ENCODE measurements around the gene TEKT2. TPM values are rescaled to one million over a fixed set of nuclear protein-coding genes. Genes with fewer than 3 reads are reported as not detected.

Gene TEKT2
- total and polyA plus RNA-seq, 2 donors (not counting 3 experiments of a cell fraction or from before 2014, with no cell fraction given), result 0.38 to 0.61 TPM

DNA sequence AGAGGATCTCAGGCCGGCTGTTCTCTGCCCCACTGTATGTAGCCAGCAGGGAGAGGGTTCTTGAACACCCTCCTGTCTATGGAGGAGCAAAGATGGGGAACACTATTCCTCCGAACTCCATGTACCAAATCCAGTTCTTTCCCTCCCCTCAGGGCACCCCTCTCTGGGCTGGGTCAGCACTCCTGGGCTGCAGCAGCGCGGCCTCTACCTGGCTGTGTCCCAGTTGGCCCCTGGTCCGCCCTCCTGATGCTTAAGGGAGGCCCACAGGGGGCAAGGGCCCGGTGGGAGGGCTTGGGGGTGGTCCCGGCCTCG is 4.3 kb downstream of the TEKT2 start:
- peak overlapping the region; percentile 44 for H3K4me2 ChIP-seq (ENCODE audit: insufficient read depth, low read length)
- peak overlapping the region in 2 of 3 experiments; percentile 14 to 96 for H3K4me3 ChIP-seq (replicated peaks in 1 of 3; ENCODE audit: insufficient read depth in 1 of 3, low read depth in 1 of 3, low read length in 3 of 3)
- H3K4me1 ChIP-seq (ENCODE audit: control insufficient read depth, extremely low read depth, insufficient read depth, low read length), result peaks cover 8% of the 10 kb centered on the region
- CTCF ChIA-PET, result no interaction called here
- H3K9me1 ChIP-seq (replicated peaks; ENCODE audit: control insufficient read depth, extremely low read depth, insufficient read depth, low read length), result no peaks in the 10 kb centered on the region
- dilution Hi-C loops (cut with MboI; ENCODE audit: extremely low pct_ligation_motif_present, low sequenced_read_pairs), result no loop called here
- H3K27ac ChIP-seq (ENCODE audit: insufficient read depth, low read depth, low read length), result no peak overlapping the region
- no peaks in the 10 kb centered on the region for H4K20me1 ChIP-seq (replicated peaks; ENCODE audit: control insufficient read depth, extremely low read depth, insufficient read depth, low read length)
- no peak overlapping the region for H3K9ac ChIP-seq (replicated peaks; ENCODE audit: extremely low read depth, insufficient read depth, low read length)
- no peak for TF ChIP-seq JUN (IDR thresholded peaks at IDR 0.05; ENCODE audit: borderline replicate concordance, insufficient read depth, insufficient read length, low read depth)
- no peaks in the 10 kb centered on the region for H3K27me3 ChIP-seq (ENCODE audit: control insufficient read depth in 2 of 2, insufficient read depth in 2 of 2, low read length in 2 of 2)
- FAIRE-seq (no peak), DNase-seq (ENCODE audit: low read depth, low spot score) (no peak)
- H3K9me3 ChIP-seq (replicated peaks; ENCODE audit: control insufficient read depth, insufficient read depth, low read length), result no peaks in the 10 kb centered on the region
- BruUV-seq (replicated peaks), result no TSS peak
- POLR2A ChIA-PET, result no interaction called here
- intact Hi-C loops (cut with micrococcal nuclease), result loop anchor here (1.0 kb wide), 2 partner anchors 157 to 205 kb away; partner anchors contain the start of genes AGO1 and AGO3
- peak overlapping the region; percentile 94 for H2AFZ ChIP-seq (ENCODE audit: low read depth, low read length)
- peaks cover 22% of the 10 kb centered on the region for H3K79me2 ChIP-seq (ENCODE audit: control insufficient read depth, insufficient read depth, low read length)
- H3K36me3 ChIP-seq (ENCODE audit: control insufficient read depth in 2 of 2, extremely low read depth in 1 of 2, insufficient read depth in 2 of 2, low read length in 2 of 2), result peaks cover 10 to 22% of the 10 kb centered on the region in 2 experiments

DNA sequence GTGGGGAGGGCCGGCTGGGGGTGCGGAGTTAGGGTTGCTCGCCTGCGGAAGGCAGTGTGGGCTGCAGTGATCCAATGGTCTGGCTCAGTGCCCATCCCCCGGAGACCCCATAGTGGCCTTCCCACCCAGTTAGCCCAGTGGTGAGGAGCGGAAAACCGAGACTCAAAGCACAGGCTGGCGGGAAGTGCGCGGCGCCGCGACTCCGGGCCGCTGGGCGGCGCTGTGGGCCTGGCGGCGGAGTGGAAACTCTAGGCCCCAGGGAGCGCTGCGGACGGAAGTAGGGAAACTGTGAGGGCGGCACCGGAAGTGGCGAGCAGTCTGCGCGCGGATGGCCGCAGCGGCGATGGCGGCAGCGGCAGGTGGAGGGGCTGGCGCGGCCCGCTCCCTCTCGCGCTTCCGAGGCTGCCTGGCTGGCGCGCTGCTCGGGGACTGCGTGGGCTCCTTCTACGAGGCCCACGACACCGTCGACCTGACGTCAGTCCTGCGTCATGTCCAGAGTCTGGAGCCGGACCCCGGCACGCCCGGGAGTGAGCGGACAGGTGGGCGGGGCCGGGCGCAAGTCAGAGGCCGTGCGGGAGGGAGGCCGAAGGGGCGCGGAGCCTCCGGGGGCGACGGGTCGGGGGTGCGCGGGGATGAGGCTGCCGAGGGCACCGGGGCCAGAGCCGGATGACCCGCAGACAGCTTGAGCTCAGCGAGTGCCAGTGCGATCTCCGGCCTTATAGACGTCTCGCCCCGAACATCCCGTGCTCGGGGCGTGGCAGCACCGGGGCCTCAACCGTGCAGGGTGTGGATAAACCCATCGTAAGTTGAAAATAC is 4.9 kb downstream of the TEKT2 start, which contains the start of gene ADPRS:
TSS of gene ADPRS (plus strand) at position 316 of the 816 bp plus-strand sequence. CDS start at position 329, 13 bp downstream.
- Histone ChIP-seq H3K4me2 (ENCODE audit: insufficient read depth, low read length) (peak within 1 kb of the TSS; percentile 86), H4K20me1 (replicated peaks; ENCODE audit: control insufficient read depth, extremely low read depth, insufficient read depth, low read length) (no peaks in the 10 kb centered on the region), H3K36me3 (ENCODE audit: control insufficient read depth in 2 of 2, extremely low read depth in 1 of 2, insufficient read depth in 2 of 2, low read length in 2 of 2) (peaks cover 14 to 28% of the 10 kb centered on the region in 2 experiments), H2AFZ (ENCODE audit: low read depth, low read length) (peak within 1 kb of the TSS; percentile 94), H3K27me3 (ENCODE audit: control insufficient read depth in 2 of 2, insufficient read depth in 2 of 2, low read length in 2 of 2) (no peaks in the 10 kb centered on the region), H3K4me3 (replicated peaks in 1 of 3; ENCODE audit: insufficient read depth in 1 of 3, low read depth in 1 of 3, low read length in 3 of 3) (peak within 1 kb of the TSS; percentile 68 to 96 (median 83)), H3K27ac (ENCODE audit: insufficient read depth, low read depth, low read length) (peak within 1 kb of the TSS; percentile 35), H3K79me2 (ENCODE audit: control insufficient read depth, insufficient read depth, low read length) (peaks cover 22% of the 10 kb centered on the region), H3K9me1 (replicated peaks; ENCODE audit: control insufficient read depth, extremely low read depth, insufficient read depth, low read length) (no peaks in the 10 kb centered on the region), H3K9ac (replicated peaks; ENCODE audit: extremely low read depth, insufficient read depth, low read length) (peak within 1 kb of the TSS; percentile 73), H3K9me3 (replicated peaks; ENCODE audit: control insufficient read depth, insufficient read depth, low read length) (no peaks in the 10 kb centered on the region), H3K4me1 (ENCODE audit: control insufficient read depth, extremely low read depth, insufficient read depth, low read length) (peaks cover 8% of the 10 kb centered on the region)
- CTCF ChIA-PET, result no interaction called here
- peak; percentile 82 for FAIRE-seq
- intact Hi-C loops (cut with micrococcal nuclease), result loop anchor here (1.0 kb wide), 2 partner anchors 157 to 205 kb away; partner anchors contain the start of genes AGO1 and AGO3
- DNase-seq (ENCODE audit: low read depth, low spot score), result peak; percentile 91
- BruUV-seq (replicated peaks), result no TSS peak
- TF ChIP-seq MYC (IDR thresholded peaks at IDR 0.05; ENCODE audit: low read depth, low read length), result peak; percentile 63
- peak; percentile 95 for TF ChIP-seq POLR2A (IDR thresholded peaks at IDR 0.05; ENCODE audit: low read depth, low read length)
- TF ChIP-seq, protein P1, sequence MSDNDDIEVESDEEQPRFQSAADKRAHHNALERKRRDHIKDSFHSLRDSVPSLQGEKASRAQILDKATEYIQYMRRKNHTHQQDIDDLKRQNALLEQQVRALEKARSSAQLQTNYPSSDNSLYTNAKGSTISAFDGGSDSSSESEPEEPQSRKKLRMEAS (IDR thresholded peaks at IDR 0.05; ENCODE audit: insufficient read depth, insufficient read length), result no peak
- no peak for TF ChIP-seq FOS (IDR thresholded peaks at IDR 0.05; ENCODE audit: borderline replicate concordance, insufficient read depth, low read length)
- TF ChIP-seq, protein P2, sequence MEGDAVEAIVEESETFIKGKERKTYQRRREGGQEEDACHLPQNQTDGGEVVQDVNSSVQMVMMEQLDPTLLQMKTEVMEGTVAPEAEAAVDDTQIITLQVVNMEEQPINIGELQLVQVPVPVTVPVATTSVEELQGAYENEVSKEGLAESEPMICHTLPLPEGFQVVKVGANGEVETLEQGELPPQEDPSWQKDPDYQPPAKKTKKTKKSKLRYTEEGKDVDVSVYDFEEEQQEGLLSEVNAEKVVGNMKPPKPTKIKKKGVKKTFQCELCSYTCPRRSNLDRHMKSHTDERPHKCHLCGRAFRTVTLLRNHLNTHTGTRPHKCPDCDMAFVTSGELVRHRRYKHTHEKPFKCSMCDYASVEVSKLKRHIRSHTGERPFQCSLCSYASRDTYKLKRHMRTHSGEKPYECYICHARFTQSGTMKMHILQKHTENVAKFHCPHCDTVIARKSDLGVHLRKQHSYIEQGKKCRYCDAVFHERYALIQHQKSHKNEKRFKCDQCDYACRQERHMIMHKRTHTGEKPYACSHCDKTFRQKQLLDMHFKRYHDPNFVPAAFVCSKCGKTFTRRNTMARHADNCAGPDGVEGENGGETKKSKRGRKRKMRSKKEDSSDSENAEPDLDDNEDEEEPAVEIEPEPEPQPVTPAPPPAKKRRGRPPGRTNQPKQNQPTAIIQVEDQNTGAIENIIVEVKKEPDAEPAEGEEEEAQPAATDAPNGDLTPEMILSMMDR (IDR thresholded peaks at IDR 0.05; ENCODE audit: extremely low read depth in 1 of 2, insufficient read depth in 1 of 2, low read depth in 1 of 2, low read length in 2 of 2), result peak; percentile 98 to 100
- no peak for TF ChIP-seq GATA2 (IDR thresholded peaks at IDR 0.05; ENCODE audit: insufficient read depth, insufficient read length, low read depth, low read length)
- TF ChIP-seq EZH2 (IDR thresholded peaks at IDR 0.05; ENCODE audit: borderline replicate concordance, low read depth, low read length, severe bottlenecking), result no peak
- TF ChIP-seq POLR2AphosphoS5 (IDR thresholded peaks at IDR 0.05; ENCODE audit: insufficient read depth, low read depth, low read length), result peak; percentile 98
- no peak for TF ChIP-seq JUN (IDR thresholded peaks at IDR 0.05; ENCODE audit: borderline replicate concordance, insufficient read depth, insufficient read length, low read depth)
- dilution Hi-C loops (cut with MboI; ENCODE audit: extremely low pct_ligation_motif_present, low sequenced_read_pairs), result no loop called here
- POLR2A ChIA-PET, result no interaction called here
